ENCODE measurements around the gene DNMT3A.

The DNMT3A gene

DNA sequence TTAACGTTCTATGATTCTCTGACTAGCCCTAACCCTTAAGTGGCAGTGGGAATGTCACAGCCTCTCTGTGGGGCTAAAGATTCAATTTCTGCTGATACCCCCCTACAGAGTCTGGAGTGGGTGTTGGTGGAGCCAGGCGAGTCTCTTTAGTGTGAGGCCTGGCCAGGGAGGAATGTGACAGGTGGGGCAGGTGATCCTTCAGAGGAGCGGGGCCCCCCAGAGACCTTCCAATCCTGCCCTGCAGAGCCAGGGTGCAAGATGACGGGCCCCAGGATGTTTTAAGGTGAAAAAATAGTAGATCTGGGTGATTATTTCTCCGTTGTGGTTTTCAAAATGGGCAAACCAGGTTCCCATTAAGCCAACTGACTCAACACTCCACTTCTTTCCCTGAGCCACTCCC, 28.2 kb upstream of the DNMT3A start:
- Histone ChIP-seq H3K9ac (ENCODE audit: low read depth, low read length, poor library complexity, severe bottlenecking) (no peak overlapping the region), H3K36me3 (ENCODE audit: insufficient read depth, low read length) (no peaks in the 10 kb centered on the region), H3K4me3 (ENCODE audit: low read length, poor library complexity, severe bottlenecking) (no peak overlapping the region), H3K79me2 (ENCODE audit: insufficient read depth, low read length) (no peaks in the 10 kb centered on the region), H3K9me2 (replicated peaks; ENCODE audit: low read depth, low read length) (no peaks in the 10 kb centered on the region), H4K20me1 (ENCODE audit: insufficient read depth, low read length, poor library complexity, severe bottlenecking) (no peaks in the 10 kb centered on the region), H3K9me3 (ENCODE audit: insufficient read depth, low read depth, low read length) (no peaks in the 10 kb centered on the region), H3K4me1 (ENCODE audit: insufficient read depth, low read length, poor library complexity, severe bottlenecking) (no peaks in the 10 kb centered on the region), H3K4me2 (ENCODE audit: low read depth, low read length, poor library complexity, severe bottlenecking) (no peak overlapping the region), H2AFZ (ENCODE audit: low read length) (no peak overlapping the region), H3F3A (ENCODE audit: low read depth) (no peaks in the 10 kb centered on the region), H3K27me3 (ENCODE audit: insufficient read depth, low read length, poor library complexity, severe bottlenecking) (no peaks in the 10 kb centered on the region)
- TF ChIP-seq EZH2phosphoT487 (IDR thresholded peaks at IDR 0.05; ENCODE audit: borderline replicate concordance): no peak
- TF ChIP-seq, protein P1, sequence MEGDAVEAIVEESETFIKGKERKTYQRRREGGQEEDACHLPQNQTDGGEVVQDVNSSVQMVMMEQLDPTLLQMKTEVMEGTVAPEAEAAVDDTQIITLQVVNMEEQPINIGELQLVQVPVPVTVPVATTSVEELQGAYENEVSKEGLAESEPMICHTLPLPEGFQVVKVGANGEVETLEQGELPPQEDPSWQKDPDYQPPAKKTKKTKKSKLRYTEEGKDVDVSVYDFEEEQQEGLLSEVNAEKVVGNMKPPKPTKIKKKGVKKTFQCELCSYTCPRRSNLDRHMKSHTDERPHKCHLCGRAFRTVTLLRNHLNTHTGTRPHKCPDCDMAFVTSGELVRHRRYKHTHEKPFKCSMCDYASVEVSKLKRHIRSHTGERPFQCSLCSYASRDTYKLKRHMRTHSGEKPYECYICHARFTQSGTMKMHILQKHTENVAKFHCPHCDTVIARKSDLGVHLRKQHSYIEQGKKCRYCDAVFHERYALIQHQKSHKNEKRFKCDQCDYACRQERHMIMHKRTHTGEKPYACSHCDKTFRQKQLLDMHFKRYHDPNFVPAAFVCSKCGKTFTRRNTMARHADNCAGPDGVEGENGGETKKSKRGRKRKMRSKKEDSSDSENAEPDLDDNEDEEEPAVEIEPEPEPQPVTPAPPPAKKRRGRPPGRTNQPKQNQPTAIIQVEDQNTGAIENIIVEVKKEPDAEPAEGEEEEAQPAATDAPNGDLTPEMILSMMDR (conservative IDR thresholded peaks at IDR 0.05; ENCODE audit: low read length): no peak

DNA sequence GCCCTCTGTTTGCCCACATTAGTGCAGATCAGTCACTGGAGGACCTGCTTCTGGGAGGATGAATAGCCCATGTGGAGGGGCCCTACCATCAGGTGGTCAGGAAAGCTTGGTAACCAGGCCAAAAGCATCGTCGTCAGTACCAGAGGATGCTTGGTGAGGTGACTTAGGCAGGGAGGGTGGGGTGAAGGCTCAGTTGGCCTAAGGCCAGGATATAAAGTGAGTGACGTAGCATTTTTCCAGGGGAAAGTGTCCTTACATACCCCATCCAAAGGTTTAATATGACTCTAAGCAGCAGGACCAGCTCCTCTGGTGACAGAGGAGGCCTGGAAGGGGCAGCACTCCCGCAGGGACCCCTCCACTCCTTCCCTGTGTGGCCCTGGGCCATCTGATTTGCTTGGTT, 27.7 kb upstream of the DNMT3A start:
- no peaks in the 10 kb centered on the region for H3K9me2 ChIP-seq (replicated peaks; ENCODE audit: low read depth, low read length)
- H3K9me3 ChIP-seq (ENCODE audit: insufficient read depth, low read depth, low read length): no peaks in the 10 kb centered on the region
- no peak overlapping the region for H3K9ac ChIP-seq (ENCODE audit: low read depth, low read length, poor library complexity, severe bottlenecking)
- no peaks in the 10 kb centered on the region for H3K79me2 ChIP-seq (ENCODE audit: insufficient read depth, low read length)
- no peaks in the 10 kb centered on the region for H4K20me1 ChIP-seq (ENCODE audit: insufficient read depth, low read length, poor library complexity, severe bottlenecking)
- H3K27me3 ChIP-seq (ENCODE audit: insufficient read depth, low read length, poor library complexity, severe bottlenecking): no peaks in the 10 kb centered on the region
- no peak overlapping the region for H3K4me3 ChIP-seq (ENCODE audit: low read length, poor library complexity, severe bottlenecking)
- H2AFZ ChIP-seq (ENCODE audit: low read length): no peak overlapping the region
- H3K36me3 ChIP-seq (ENCODE audit: insufficient read depth, low read length): no peaks in the 10 kb centered on the region
- no peak overlapping the region for H3K4me2 ChIP-seq (ENCODE audit: low read depth, low read length, poor library complexity, severe bottlenecking)
- no peaks in the 10 kb centered on the region for H3K4me1 ChIP-seq (ENCODE audit: insufficient read depth, low read length, poor library complexity, severe bottlenecking)
- no peaks in the 10 kb centered on the region for H3F3A ChIP-seq (ENCODE audit: low read depth)
- TF ChIP-seq EZH2phosphoT487 (IDR thresholded peaks at IDR 0.05; ENCODE audit: borderline replicate concordance): no peak
- TF ChIP-seq, protein P1 (conservative IDR thresholded peaks at IDR 0.05; ENCODE audit: low read length): no peak

DNA sequence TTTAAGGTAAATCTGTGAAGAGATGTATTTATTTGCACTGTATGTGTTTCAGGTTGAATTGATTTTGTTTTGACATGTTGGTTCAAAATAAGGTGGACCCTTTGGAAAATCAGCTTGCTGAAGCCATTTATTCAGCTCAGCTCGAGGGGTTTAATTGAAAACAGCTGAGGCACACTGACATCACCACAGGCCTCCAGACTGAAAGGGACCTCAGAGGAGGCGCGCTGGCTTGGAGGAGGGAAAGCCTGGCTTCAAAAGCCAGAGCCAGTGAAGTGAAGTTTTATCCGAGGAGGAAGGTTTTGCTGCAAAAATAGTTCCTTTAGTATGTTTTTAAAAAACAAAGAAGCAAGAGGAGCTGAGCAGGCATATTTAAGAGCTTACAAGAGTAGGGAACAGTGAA, 26.9 kb upstream of the DNMT3A start:
- H3K79me2 ChIP-seq (ENCODE audit: insufficient read depth, low read length): no peaks in the 10 kb centered on the region
- H3K4me1 ChIP-seq (ENCODE audit: insufficient read depth, low read length, poor library complexity, severe bottlenecking): no peaks in the 10 kb centered on the region
- no peak for TF ChIP-seq EZH2phosphoT487 (IDR thresholded peaks at IDR 0.05; ENCODE audit: borderline replicate concordance)
- TF ChIP-seq, protein P1 (conservative IDR thresholded peaks at IDR 0.05; ENCODE audit: low read length): no peak
- no peaks in the 10 kb centered on the region for H4K20me1 ChIP-seq (ENCODE audit: insufficient read depth, low read length, poor library complexity, severe bottlenecking)
- no peaks in the 10 kb centered on the region for H3K27me3 ChIP-seq (ENCODE audit: insufficient read depth, low read length, poor library complexity, severe bottlenecking)
- H3K9me2 ChIP-seq (replicated peaks; ENCODE audit: low read depth, low read length): no peaks in the 10 kb centered on the region
- H3K9ac ChIP-seq (ENCODE audit: low read depth, low read length, poor library complexity, severe bottlenecking): no peak overlapping the region
- no peak overlapping the region for H2AFZ ChIP-seq (ENCODE audit: low read length)
- no peaks in the 10 kb centered on the region for H3K36me3 ChIP-seq (ENCODE audit: insufficient read depth, low read length)
- H3K9me3 ChIP-seq (ENCODE audit: insufficient read depth, low read depth, low read length): no peaks in the 10 kb centered on the region
- no peak overlapping the region for H3K4me3 ChIP-seq (ENCODE audit: low read length, poor library complexity, severe bottlenecking)
- H3F3A ChIP-seq (ENCODE audit: low read depth): no peaks in the 10 kb centered on the region
- no peak overlapping the region for H3K4me2 ChIP-seq (ENCODE audit: low read depth, low read length, poor library complexity, severe bottlenecking)

Measured in Loucy (cell line).